NCI-H187 (cell line): ENCODE measurements around the gene CR1L.
"Not testable (repeated sequence)": the region's sequence is repeated elsewhere in the genome, so short reads cannot be mapped to it uniquely, and the experiment has no call there.

Experiments
- DNase-seq, 2 experiments: peaks; one replicate each; lab custom pipeline; 2025; lab: John Stamatoyannopoulos, UW

CR1L gene

DNA sequence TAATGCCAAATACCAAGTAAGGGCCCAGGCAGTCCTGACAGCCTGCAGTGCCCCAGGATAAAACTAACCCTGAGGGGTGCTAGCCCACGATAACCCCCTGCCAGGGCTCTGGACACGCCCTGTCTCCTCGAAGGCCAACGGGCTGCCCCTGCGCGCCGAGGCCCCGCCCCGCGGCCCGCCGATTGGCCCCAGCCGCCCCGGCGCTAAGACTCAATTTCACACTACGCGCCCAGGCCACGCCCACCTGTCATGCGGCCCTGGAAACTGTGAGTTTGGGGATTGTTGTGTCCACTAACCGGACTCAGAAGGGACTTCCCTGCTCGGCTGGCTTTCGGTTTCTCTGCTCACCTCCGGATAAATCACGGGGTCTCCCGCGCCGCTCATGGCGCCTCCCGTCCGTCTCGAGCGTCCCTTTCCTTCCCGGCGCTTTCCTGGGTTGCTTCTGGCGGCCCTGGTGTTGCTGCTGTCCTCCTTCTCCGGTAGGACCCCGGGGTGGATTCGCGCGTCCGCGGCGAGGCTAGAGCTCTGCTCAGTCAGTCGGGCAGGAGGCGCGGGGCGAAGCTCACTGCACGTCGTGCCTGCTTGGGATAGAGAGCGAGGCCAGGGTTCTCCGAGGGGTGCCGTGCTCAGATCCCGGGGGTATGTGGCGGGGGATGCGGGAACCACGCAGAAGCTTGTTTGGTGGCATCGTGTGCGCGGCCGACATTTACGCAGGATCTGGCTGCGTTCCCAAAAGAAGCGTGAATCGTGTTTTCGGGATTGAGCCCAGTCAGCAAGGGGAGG lies at the start of gene CR1L:
CR1L (plus strand) TSS at position 282 of the 783 bp plus-strand sequence; CDS start at position 383, 101 bp downstream.
- DNase-seq = peak in 1 of 2 experiments; percentile 18

- no peak for DNase-seq
These were observed 41.2 kb upstream of the CR1L start for GRCh38 chr1:207603777-207604176.

GRCh38 chr1:207605444-207606361 lies 39.2 kb upstream of the CR1L start:
- DNase-seq = no peak

DNA sequence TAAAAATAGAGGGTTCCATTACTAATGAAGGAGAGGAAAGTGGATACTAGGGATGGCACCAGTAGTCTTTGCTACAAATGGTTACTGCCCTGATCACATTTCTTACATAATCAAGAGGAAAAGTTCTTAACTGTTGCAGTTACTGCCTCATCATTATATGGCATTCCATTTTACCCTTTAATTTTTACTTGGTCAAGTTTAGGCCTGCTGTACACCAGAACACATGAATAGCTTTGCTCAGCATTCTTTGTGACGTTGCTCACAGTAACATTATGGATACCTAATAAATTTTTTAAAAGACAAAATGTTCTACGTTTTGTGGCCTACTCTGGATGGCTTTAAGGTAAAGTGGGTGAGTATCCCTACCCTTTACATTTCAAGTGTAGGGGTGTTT lies 38.6 kb upstream of the CR1L start:
- DNase-seq = no peak

- DNase-seq = no peak
These were observed 32.2 kb upstream of the CR1L start for GRCh38 chr1:207612762-207613161.

- no peak for DNase-seq
These were observed 24.9 kb upstream of the CR1L start for GRCh38 chr1:207619871-207620542.

DNA sequence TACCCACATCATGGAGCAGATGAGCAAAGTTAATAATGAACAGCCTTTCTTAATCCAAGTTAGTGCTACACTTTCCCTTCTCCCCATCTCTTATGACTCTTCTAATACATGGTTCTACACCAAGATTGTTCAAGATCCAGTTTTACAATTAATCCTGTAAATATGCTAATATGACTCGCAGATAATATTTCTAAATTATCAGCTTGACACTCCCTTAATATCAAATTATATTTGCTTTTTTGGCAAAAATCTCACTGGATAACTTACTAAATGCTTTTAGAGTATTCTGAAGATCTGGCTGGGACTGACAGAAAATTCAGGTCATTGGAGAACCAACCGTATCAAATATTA lies 24.4 kb upstream of the CR1L start:
- DNase-seq = no peak

GRCh38 chr1:207625504-207626071 lies 19.3 kb upstream of the CR1L start:
- DNase-seq = not testable (repeated sequence)

DNA sequence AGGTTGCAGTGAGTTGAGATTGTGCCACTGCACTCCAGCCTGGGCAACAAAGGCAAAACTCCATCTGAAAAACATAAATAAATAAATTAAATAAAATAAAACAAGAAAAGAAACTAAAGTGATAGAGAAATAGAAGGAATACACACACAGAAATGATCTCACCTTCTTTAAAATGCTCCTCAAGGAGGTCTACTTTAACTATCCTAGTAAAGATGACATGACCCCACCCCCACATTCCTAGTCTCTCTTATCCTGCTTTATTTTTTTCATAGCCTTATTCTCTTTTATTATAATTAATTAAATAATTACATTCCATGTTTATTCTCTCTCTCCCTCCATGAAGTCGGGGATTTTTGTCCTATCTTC lies 18.0 kb upstream of the CR1L start:
- no peak for DNase-seq

- no peak for DNase-seq
These were observed 17.4 kb upstream of the CR1L start for GRCh38 chr1:207627496-207627895.

DNA sequence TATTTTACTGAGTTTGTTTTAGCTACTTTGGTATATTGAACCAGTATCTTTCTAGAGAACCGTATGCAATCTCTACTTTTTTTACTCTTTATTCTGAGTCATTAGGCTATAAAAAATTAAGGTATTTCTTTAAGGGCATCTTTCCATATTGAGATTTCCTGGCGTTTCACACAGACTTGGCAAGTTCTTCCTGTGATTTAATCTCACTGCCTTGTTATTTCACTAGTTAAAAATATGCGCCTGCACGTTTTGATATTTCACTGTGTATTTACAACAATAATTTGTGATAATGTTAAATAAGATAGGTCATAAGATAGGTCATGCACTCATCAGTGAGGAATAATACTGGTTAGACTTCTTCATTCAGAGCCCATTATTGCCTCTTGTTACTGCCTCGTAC lies 16.2 kb upstream of the CR1L start:
- no peak for DNase-seq

GRCh38 chr1:207631137-207631536 lies 13.8 kb upstream of the CR1L start:
- no peak for DNase-seq

DNA sequence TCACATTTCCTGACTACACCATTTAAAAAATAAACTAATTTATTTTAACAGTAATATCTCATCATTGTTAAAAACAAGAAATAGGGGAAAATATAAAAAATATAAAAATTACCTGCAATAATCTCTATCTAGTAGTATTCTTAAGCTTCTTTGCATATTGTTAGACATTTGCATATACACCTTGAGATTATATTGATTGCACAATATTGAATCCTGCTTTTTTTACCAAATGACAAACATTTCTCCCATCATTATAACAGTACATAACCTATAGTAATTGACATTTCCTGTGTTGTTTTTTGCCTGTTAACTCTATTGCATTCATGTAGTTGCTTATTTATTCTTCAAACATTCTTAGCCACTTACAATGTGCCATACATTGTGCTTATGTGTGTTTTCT lies 11.7 kb upstream of the CR1L start:
- no peak for DNase-seq

GRCh38 chr1:207633699-207634289 lies 11.1 kb upstream of the CR1L start:
- DNase-seq = not testable (repeated sequence)

DNA sequence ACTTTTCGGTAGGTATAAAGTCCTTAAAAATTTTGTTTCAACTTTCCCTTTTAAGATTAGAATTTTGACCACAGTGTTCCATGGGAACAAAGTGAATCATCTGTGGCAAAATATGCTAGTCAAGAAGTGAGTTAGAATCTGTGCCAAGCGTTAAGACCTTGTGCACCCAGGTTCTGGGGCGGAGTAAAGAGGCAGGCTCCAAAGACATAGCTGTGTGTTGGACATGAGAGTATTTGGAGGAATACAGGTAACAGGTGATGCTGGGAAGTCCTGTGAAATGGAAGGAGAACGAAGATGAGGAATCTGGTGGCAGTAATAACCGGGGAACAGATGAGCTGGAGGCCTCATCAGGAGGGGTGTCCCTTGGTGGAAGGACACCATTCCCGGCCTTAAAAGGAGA lies 10.6 kb upstream of the CR1L start:
- DNase-seq = not testable (repeated sequence)

GRCh38 chr1:207635569-207636186 lies 9.3 kb upstream of the CR1L start:
- DNase-seq = not testable (repeated sequence)

DNA sequence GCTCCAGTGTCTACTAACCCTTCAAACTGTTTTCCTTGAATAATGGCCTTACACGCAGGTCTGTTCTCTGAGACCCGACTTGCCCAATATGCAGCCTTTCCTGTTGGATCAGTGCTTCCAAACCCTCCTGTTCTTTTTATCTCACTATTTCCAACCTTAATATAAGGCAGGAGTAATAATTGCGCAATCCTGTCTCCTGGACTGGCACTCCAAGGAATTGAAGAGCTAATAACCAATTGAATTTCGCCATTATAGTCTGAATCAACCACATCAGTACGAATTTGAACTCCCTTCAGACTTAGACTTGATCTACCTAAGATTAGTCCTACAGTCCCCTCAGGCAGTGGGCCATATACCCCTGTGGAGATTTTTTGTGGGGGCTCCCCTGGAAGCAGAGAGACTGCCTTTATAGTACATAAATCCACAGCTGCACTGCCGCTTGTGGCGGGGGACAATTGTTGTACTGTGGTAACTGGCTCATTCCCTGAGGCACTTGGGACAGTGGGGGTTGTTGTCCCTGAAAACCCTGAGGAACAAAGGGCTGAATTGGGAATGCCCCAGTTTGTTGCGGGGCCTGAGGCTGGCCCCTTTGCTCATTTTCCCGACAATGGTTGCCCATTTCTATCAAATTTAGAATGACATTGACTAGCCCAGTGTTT lies 6.3 kb upstream of the CR1L start:
- DNase-seq = not testable (repeated sequence)

DNA sequence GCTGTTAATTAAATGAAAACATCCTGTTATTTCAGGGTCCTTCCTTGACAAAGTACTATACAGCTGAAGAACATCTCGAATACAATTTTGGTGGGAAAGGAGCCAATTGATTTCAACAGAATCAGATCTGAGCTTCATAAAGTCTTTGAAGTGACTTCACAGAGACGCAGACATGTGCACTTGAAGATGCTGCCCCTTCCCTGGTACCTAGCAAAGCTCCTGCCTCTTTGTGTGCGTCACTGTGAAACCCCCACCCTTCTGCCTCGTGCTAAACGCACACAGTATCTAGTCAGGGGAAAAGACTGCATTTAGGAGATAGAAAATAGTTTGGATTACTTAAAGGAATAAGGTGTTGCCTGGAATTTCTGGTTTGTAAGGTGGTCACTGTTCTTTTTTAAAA lies 5.6 kb upstream of the CR1L start:
- DNase-seq = not testable (repeated sequence)

DNA sequence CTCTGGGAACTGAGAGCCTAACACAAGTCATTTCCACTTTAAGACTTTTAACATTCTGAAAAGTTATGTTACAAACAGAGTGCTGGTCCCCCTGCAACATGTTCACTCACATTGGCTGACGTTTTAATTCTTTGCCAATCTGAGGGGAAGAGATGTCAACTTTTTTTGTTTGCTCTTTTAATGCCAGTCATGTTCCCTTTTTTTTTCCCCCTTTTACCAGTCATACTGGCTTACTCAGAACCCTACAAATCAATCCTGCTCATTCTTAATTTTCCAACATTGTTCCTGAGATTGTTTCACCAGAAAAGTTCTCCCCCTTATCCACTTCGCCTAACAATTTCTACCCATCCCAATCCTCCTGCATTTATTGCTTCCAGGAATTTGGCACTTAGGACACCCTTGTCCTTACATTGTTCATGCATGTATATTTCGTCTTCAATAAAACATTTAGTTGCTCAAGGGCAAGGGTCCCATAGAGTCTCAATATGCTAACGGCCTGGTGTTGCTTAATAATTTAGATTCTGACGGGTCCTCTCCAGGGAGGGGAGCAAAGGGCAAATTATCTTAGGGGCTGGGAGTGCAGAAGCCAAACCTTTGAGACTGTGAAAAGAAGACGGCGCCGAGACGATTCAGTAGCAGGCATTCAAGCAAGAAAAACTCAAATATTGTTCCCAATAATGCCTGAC lies 624 bp upstream of the CR1L start:
- no peak for DNase-seq

DNA sequence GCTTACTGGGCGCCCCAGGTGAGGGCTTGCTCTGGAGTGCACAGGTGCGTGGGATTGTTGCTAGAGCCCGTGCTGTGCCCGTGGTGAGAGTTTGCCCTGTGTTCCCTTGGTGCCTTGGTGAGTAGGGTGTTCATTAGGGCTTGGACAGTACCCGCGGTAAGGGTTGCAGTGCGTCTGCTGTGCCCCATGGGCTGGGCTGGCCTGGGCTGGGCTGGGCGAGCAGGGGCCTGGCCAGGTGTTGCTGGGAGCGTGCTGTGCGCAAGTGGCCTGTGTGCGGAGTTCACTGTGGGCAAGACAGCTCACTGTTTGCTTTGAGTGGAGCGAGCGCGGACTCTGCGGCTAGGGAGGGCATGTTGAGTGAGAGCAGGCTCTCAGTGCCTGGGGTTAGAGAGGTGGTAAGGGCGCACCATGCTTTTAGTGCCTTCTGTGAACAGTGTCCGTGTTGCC lies 725 bp downstream of the CR1L start:
- DNase-seq = no peak
